IMR-90 (cell line): Measurements from ENCODE around the gene MSN. TPM values are rescaled to one million over a fixed set of nuclear protein-coding genes. Genes with fewer than 3 reads are reported as not detected.

Experiments
- ATAC-seq: fragments of 200-7000 bp; cut with Tn5 transposase; 2 replicates; pipeline ENCODE4 v1.9.1; 2020; ENCODE audit warnings: low read depth, mild to moderate bottlenecking, moderate library complexity
- BruUV-seq: library from RNA; stranded (reverse); fragments of 400-500 nt; replicated peaks from 2 replicates; lab custom pipeline; 2021; lab: Mats Ljungman, UMichigan
- CTCF ChIA-PET: fragments of 300-600 bp; formaldehyde crosslinking; extraction: SDS; loops from one replicate; lab custom pipeline; 2021; ENCODE audit warnings: antibody characterized with exemption; lab: Yijun Ruan, JAX
- POLR2A ChIA-PET: fragments of 300-600 bp; sonication (Branson Sonifier 250); formaldehyde crosslinking; loops from one replicate; lab custom pipeline; 2022; ENCODE audit warnings: antibody characterized with exemption; ENCODE audit not compliant: unreplicated experiment; lab: Charles Lee
- DNase-seq: peaks from one replicate; pipeline ENCODE4 v3.0.0; 2013
- H2AFZ ChIP-seq: replicated peaks from 2 replicates; pipeline ENCODE3; 2013; ENCODE audit warnings: low read length, mild to moderate bottlenecking; ENCODE audit not compliant: poor library complexity
- H2AK5ac ChIP-seq: 2 replicates; pipeline ENCODE4 v1.6.1; 2013; ENCODE audit warnings: low read depth, low read length, inconsistent platforms
- H2AK9ac ChIP-seq: replicated peaks from 2 replicates; pipeline ENCODE3; 2013; ENCODE audit warnings: mild to moderate bottlenecking, low read depth, low read length, moderate library complexity; ENCODE audit not compliant: poor library complexity
- H2BK120ac ChIP-seq: 2 replicates; pipeline ENCODE4 v1.6.1; 2013; ENCODE audit warnings: low read depth, low read length, inconsistent platforms
- H2BK15ac ChIP-seq: 3 replicates; pipeline ENCODE4 v1.6.1; 2013; ENCODE audit warnings: low read depth, low read length, inconsistent platforms
- H2BK20ac ChIP-seq: 2 replicates; pipeline ENCODE4 v1.6.1; 2013; ENCODE audit warnings: low read depth, mild to moderate bottlenecking, inconsistent platforms, low read length, moderate library complexity
- H2BK5ac ChIP-seq: 2 replicates; pipeline ENCODE4 v1.6.1; 2013; ENCODE audit warnings: mild to moderate bottlenecking, low read depth, low read length, inconsistent platforms; ENCODE audit not compliant: poor library complexity, severe bottlenecking
- H3K14ac ChIP-seq: replicated peaks from 2 replicates; pipeline ENCODE4 v1.6.1; 2013; ENCODE audit warnings: low read depth, low read length, inconsistent platforms
- H3K18ac ChIP-seq: 2 replicates; pipeline ENCODE4 v1.6.1; 2013; ENCODE audit warnings: low read depth, low read length, control low read depth
- H3K23ac ChIP-seq: 2 replicates; pipeline ENCODE4 v1.6.1; 2013; ENCODE audit warnings: low read depth, low read length, inconsistent platforms
- H3K27ac ChIP-seq: 2 replicates; pipeline ENCODE4 v1.5.1; 2013; ENCODE audit warnings: mild to moderate bottlenecking, control low read depth, low read length; ENCODE audit not compliant: insufficient read depth
- H3K27me3 ChIP-seq: 2 replicates; pipeline ENCODE4 v1.6.1; 2013; ENCODE audit warnings: low read length; ENCODE audit not compliant: control insufficient read depth, insufficient read depth
- H3K36me3 ChIP-seq: 2 replicates; pipeline ENCODE4 v1.6.1; 2013; ENCODE audit warnings: low read length, mixed read lengths; ENCODE audit not compliant: control insufficient read depth, insufficient read depth
- H3K4ac ChIP-seq: 2 replicates; pipeline ENCODE4 v1.6.1; 2013; ENCODE audit warnings: low read depth, low read length, inconsistent platforms
- H3K4me1 ChIP-seq: 2 replicates; pipeline ENCODE4 v1.6.1; 2013; ENCODE audit warnings: low read length, mixed read lengths; ENCODE audit not compliant: control insufficient read depth, insufficient read depth
- H3K4me2 ChIP-seq: 2 replicates; pipeline ENCODE4 v1.6.1; 2013; ENCODE audit warnings: low read depth, mild to moderate bottlenecking, control low read depth, low read length, moderate library complexity
- H3K4me3 ChIP-seq: 2 replicates; pipeline ENCODE4 v1.5.1; 2013; ENCODE audit warnings: low read depth, mild to moderate bottlenecking, control low read depth, low read length, moderate library complexity; ENCODE audit not compliant: insufficient read depth
- H3K56ac ChIP-seq: 2 replicates; pipeline ENCODE4 v1.6.1; 2013; ENCODE audit warnings: low read length, inconsistent platforms; ENCODE audit not compliant: insufficient read depth; ENCODE audit errors: extremely low read depth
- H3K79me1 ChIP-seq, 2 experiments: 2 replicates each; pipeline ENCODE4 v1.6.1; 2013; ENCODE audit warnings: low read length in 2 of 2, inconsistent platforms in 1 of 2, low read depth in 1 of 2
- H3K9ac ChIP-seq: 2 replicates; pipeline ENCODE4 v1.6.1; 2013; ENCODE audit warnings: low read depth, low read length, control low read depth
- H3K9me1 ChIP-seq: 2 replicates; pipeline ENCODE4 v1.6.1; 2013; ENCODE audit warnings: low read length, inconsistent platforms; ENCODE audit not compliant: insufficient read depth
- H3K9me3 ChIP-seq: 2 replicates; pipeline ENCODE4 v1.6.1; 2013; ENCODE audit warnings: low read length; ENCODE audit not compliant: control insufficient read depth, insufficient read depth
- H4K20me1 ChIP-seq: 2 replicates; pipeline ENCODE4 v1.6.1; 2013; ENCODE audit warnings: low read length, inconsistent platforms; ENCODE audit not compliant: insufficient read depth
- H4K5ac ChIP-seq: 2 replicates; pipeline ENCODE4 v1.6.1; 2013; ENCODE audit warnings: mild to moderate bottlenecking, low read depth, low read length, control low read depth
- H4K8ac ChIP-seq, 2 experiments: 2 replicates each; pipeline ENCODE4 v1.6.1; 2013; ENCODE audit warnings: low read depth in 2 of 2, low read length in 2 of 2, control low read depth in 1 of 2, inconsistent platforms in 1 of 2
- H4K91ac ChIP-seq: 2 replicates; pipeline ENCODE4 v1.6.1; 2013; ENCODE audit warnings: low read depth, low read length, inconsistent platforms; ENCODE audit not compliant: insufficient read depth
- BHLHE40 ChIP-seq: fragments of 150-350 bp; IDR thresholded peaks from 2 replicates; pipeline ENCODE4 v1.6.1; 2016; ENCODE audit warnings: mild to moderate bottlenecking, low read depth, low read length
- CEBPB ChIP-seq: IDR thresholded peaks from 2 replicates; pipeline ENCODE4 v1.6.1; 2012; ENCODE audit warnings: low read depth, low read length, improper control_type of control experiment
- CHD1 ChIP-seq: IDR thresholded peaks from 2 replicates; pipeline ENCODE4 v1.6.1; 2012; ENCODE audit warnings: low read depth, low read length, improper control_type of control experiment
- CTCF ChIP-seq: conservative IDR thresholded peaks from 2 replicates; pipeline ENCODE4 v1.5.1; 2012; ENCODE audit warnings: mild to moderate bottlenecking, low read depth, low read length, improper control_type of control experiment
- ELK1 ChIP-seq: fragments of 150-350 bp; IDR thresholded peaks from 2 replicates; pipeline ENCODE4 v1.6.1; 2016; ENCODE audit warnings: low read depth, mild to moderate bottlenecking, low read length, moderate library complexity, borderline replicate concordance
- FOS ChIP-seq: fragments of 150-350 bp; IDR thresholded peaks from 2 replicates; pipeline ENCODE4 v1.6.1; 2016; ENCODE audit warnings: low read depth, low read length
- MAFK ChIP-seq: IDR thresholded peaks from 2 replicates; pipeline ENCODE4 v1.6.1; 2012; ENCODE audit warnings: low read depth, low read length, improper control_type of control experiment
- MAZ ChIP-seq: IDR thresholded peaks from 2 replicates; pipeline ENCODE4 v1.6.1; 2012; ENCODE audit warnings: low read depth, mild to moderate bottlenecking, low read length, improper control_type of control experiment, moderate library complexity, borderline replicate concordance
- MXI1 ChIP-seq: IDR thresholded peaks from 2 replicates; pipeline ENCODE4 v1.6.1; 2012; ENCODE audit warnings: low read depth, mild to moderate bottlenecking, low read length, moderate library complexity, borderline replicate concordance
- NFE2L2 ChIP-seq: fragments of 150-350 bp; IDR thresholded peaks from 2 replicates; pipeline ENCODE4 v1.6.1; 2016; ENCODE audit warnings: low read depth, mild to moderate bottlenecking, low read length
- POLR2A ChIP-seq: IDR thresholded peaks from 2 replicates; pipeline ENCODE4 v1.6.1; 2012; ENCODE audit warnings: mild to moderate bottlenecking, low read depth, low read length
- RAD21 ChIP-seq: IDR thresholded peaks from 2 replicates; pipeline ENCODE4 v1.6.1; 2012; ENCODE audit warnings: low read length, improper control_type of control experiment
- RCOR1 ChIP-seq: IDR thresholded peaks from 2 replicates; pipeline ENCODE4 v1.6.1; 2012; ENCODE audit warnings: mild to moderate bottlenecking, low read length, improper control_type of control experiment; ENCODE audit not compliant: insufficient replicate concordance
- RFX5 ChIP-seq: IDR thresholded peaks from 2 replicates; pipeline ENCODE4 v1.8.0; 2012; ENCODE audit warnings: low read depth, mild to moderate bottlenecking, low read length, moderate library complexity
- SMC3 ChIP-seq: fragments of 150-350 bp; IDR thresholded peaks from 2 replicates; pipeline ENCODE4 v1.6.1; 2016; ENCODE audit warnings: low read depth, mild to moderate bottlenecking, antibody characterized with exemption, low read length, moderate library complexity
- USF2 ChIP-seq: fragments of 150-350 bp; IDR thresholded peaks from 2 replicates; pipeline ENCODE4 v1.6.1; 2017; ENCODE audit warnings: mild to moderate bottlenecking, antibody characterized with exemption, low read length, low read depth
- WGBS, 2 experiments: methylation state at CpG; one replicate each; pipeline versions ENCODE4 v1.1.5 to v1.1.7; 2013; ENCODE audit warnings: missing lambda C conversion rate in 2 of 2; ENCODE audit not compliant: insufficient read length in 1 of 2; ENCODE audit errors: extremely low coverage in 2 of 2; 5-methylcytosine and 5-hydroxymethylcytosine counted together
- dilution Hi-C: fragments of 300-500 bp; cut with HindIII; formaldehyde crosslinking; loops from one replicate; pipeline ENCODE4 v1.14.3; 2018; ENCODE audit warnings: low sequenced_read_pairs; ENCODE audit not compliant: unreplicated experiment
- in situ Hi-C: fragments of 300-500 bp; cut with MboI; formaldehyde crosslinking; loops from 3 replicates; pipeline ENCODE4 v1.14.3; 2019; ENCODE audit warnings: low sequenced_read_pairs, inconsistent platforms, mixed read lengths
- intact Hi-C: fragments of 100-400 bp; cut with micrococcal nuclease; formaldehyde crosslinking; loops from 2 replicates; pipeline ENCODE4 v1.10.0; 2022
- polyA plus RNA-seq, 3 experiments: library from polyadenylated mRNA; depleted of rRNA; stranded (reverse); fragments of >200 nt; gene quantifications; 2 replicates each; pipeline ENCODE4 v1.2.3, GENCODE V29; 2012; ENCODE audit warnings: low replicate concordance in 1 of 3
- total RNA-seq: library from RNA; depleted of rRNA; stranded (reverse); fragments of >200 nt; gene quantifications from 2 replicates; pipeline ENCODE4 v1.2.3, GENCODE V29; 2012

MSN gene
- total and polyA plus RNA-seq, 2 of the 4 experiments (the other 2 are of a cell fraction): 422 to 619 TPM

- peaks cover 85% of the 10 kb centered on the region for H4K20me1 ChIP-seq
- no peak overlapping the region for H2BK20ac ChIP-seq
- H3K4me3 ChIP-seq: no peak overlapping the region
- peaks cover 11% of the 10 kb centered on the region for H3K4me1 ChIP-seq
- dilution Hi-C loops: no loop called here
- H3K4me2 ChIP-seq: no peak overlapping the region
- DNase-seq (no peak), ATAC-seq (no peak)
- H3K36me3 ChIP-seq: peaks cover 3% of the 10 kb centered on the region
- in situ Hi-C loops: no loop called here
- no peak overlapping the region for H3K14ac ChIP-seq
- H3K79me1 ChIP-seq: peaks cover 0 to 6% of the 10 kb centered on the region in 2 experiments; a peak in 2 of 4 replicates
- H3K9ac ChIP-seq: no peak overlapping the region
- H3K27me3 ChIP-seq: no peaks in the 10 kb centered on the region
- BruUV-seq: no TSS peak
- H3K56ac ChIP-seq: no peak overlapping the region
- no peak overlapping the region for H2BK15ac ChIP-seq
- no peak overlapping the region for H2BK120ac ChIP-seq
- H4K8ac ChIP-seq: no peak overlapping the region
- H4K5ac ChIP-seq: no peak overlapping the region
- H2AK5ac ChIP-seq: no peak overlapping the region
- no peak for TF ChIP-seq MAFK
- TF ChIP-seq CHD1: no peak
- no peak for TF ChIP-seq BHLHE40
- TF ChIP-seq SMC3: no peak
- no peak for TF ChIP-seq RFX5
- TF ChIP-seq USF2: no peak
- no peak for TF ChIP-seq CTCF
- no peak for TF ChIP-seq CEBPB
- TF ChIP-seq ELK1: no peak
- no peak for TF ChIP-seq RAD21
- no peak for TF ChIP-seq POLR2A
- no peak for TF ChIP-seq MXI1
- no peak for TF ChIP-seq FOS
- TF ChIP-seq NFE2L2: no peak
- TF ChIP-seq RCOR1: no peak
- TF ChIP-seq MAZ: no peak
- no peak overlapping the region for H4K91ac ChIP-seq
- POLR2A ChIA-PET: no interaction called here
- no peak overlapping the region for H2BK5ac ChIP-seq
- H3K9me1 ChIP-seq: peaks cover 19% of the 10 kb centered on the region
- no peak overlapping the region for H3K23ac ChIP-seq
- CTCF ChIA-PET: no interaction called here
- WGBS, 2 experiments: no CpG with 5 or more reads among the region's 1 CpG
- no peak overlapping the region for H3K27ac ChIP-seq
- no peak overlapping the region for H3K18ac ChIP-seq
- H3K4ac ChIP-seq: no peak overlapping the region
- intact Hi-C loops: no loop called here
- H2AFZ ChIP-seq: no peak overlapping the region
- no peaks in the 10 kb centered on the region for H3K9me3 ChIP-seq
- H2AK9ac ChIP-seq: no peak overlapping the region
Observed at GRCh38 chrX:65685112-65685511, 17.7 kb downstream of the MSN start.
